ENCODE measurements around the gene ALS2CL. TPM values are rescaled to one million over a fixed set of nuclear protein-coding genes. Genes with fewer than 3 reads are reported as not detected.

Gene ALS2CL
- total and polyA plus RNA-seq, 2 donors (not counting 3 experiments of a cell fraction or from before 2014, with no cell fraction given), result 7.8 to 10.1 TPM

- no peaks in the 10 kb centered on the region for H3K79me2 ChIP-seq (ENCODE audit: control insufficient read depth, insufficient read depth, low read length)
- no TSS peak for BruUV-seq (replicated peaks)
- H3K4me1 ChIP-seq (ENCODE audit: control insufficient read depth, extremely low read depth, insufficient read depth, low read length), result peaks cover 22% of the 10 kb centered on the region
- no peak overlapping the region for H2AFZ ChIP-seq (ENCODE audit: low read depth, low read length)
- H3K4me2 ChIP-seq (ENCODE audit: insufficient read depth, low read length), result no peak overlapping the region
- no peaks in the 10 kb centered on the region for H4K20me1 ChIP-seq (replicated peaks; ENCODE audit: control insufficient read depth, extremely low read depth, insufficient read depth, low read length)
- ChIA-PET CTCF (interaction anchor here (1.5 to 2.9 kb wide), 4 partner anchors 154 to 206 kb away, joined by 4 to 22 read pairs (median 10); no protein-coding TSS in a partner anchor), POLR2A (no interaction called here)
- H3K9ac ChIP-seq (replicated peaks; ENCODE audit: extremely low read depth, insufficient read depth, low read length), result no peak overlapping the region
- intact Hi-C loops (cut with micrococcal nuclease), result loop anchor here (2.0 kb wide), 1 partner anchor 64 kb away; no protein-coding TSS in a partner anchor
- no peaks in the 10 kb centered on the region for H3K27me3 ChIP-seq (ENCODE audit: control insufficient read depth in 2 of 2, insufficient read depth in 2 of 2, low read length in 2 of 2)
- FAIRE-seq (no peak), DNase-seq (ENCODE audit: low read depth, low spot score) (no peak)
- no peaks in the 10 kb centered on the region for H3K9me1 ChIP-seq (replicated peaks; ENCODE audit: control insufficient read depth, extremely low read depth, insufficient read depth, low read length)
- no peak overlapping the region for H3K4me3 ChIP-seq (replicated peaks in 1 of 3; ENCODE audit: insufficient read depth in 1 of 3, low read depth in 1 of 3, low read length in 3 of 3)
- H3K27ac ChIP-seq (ENCODE audit: insufficient read depth, low read depth, low read length), result no peak overlapping the region
- H3K9me3 ChIP-seq (replicated peaks; ENCODE audit: control insufficient read depth, insufficient read depth, low read length), result no peaks in the 10 kb centered on the region
- TF ChIP-seq MYC (IDR thresholded peaks at IDR 0.05; ENCODE audit: low read depth, low read length) (no peak), JUN (IDR thresholded peaks at IDR 0.05; ENCODE audit: borderline replicate concordance, insufficient read depth, insufficient read length, low read depth) (no peak), GATA2 (IDR thresholded peaks at IDR 0.05; ENCODE audit: insufficient read depth, insufficient read length, low read depth, low read length) (no peak), FOS (IDR thresholded peaks at IDR 0.05; ENCODE audit: borderline replicate concordance, insufficient read depth, low read length) (no peak), POLR2A (IDR thresholded peaks at IDR 0.05; ENCODE audit: low read depth, low read length) (no peak), POLR2AphosphoS5 (IDR thresholded peaks at IDR 0.05; ENCODE audit: insufficient read depth, low read depth, low read length) (no peak), MAX (IDR thresholded peaks at IDR 0.05; ENCODE audit: insufficient read depth, insufficient read length) (no peak), CTCF (IDR thresholded peaks at IDR 0.05; ENCODE audit: extremely low read depth in 1 of 2, insufficient read depth in 1 of 2, low read depth in 1 of 2, low read length in 2 of 2) (no peak), EZH2 (IDR thresholded peaks at IDR 0.05; ENCODE audit: borderline replicate concordance, low read depth, low read length, severe bottlenecking) (no peak)
- dilution Hi-C loops (cut with MboI; ENCODE audit: extremely low pct_ligation_motif_present, low sequenced_read_pairs), result no loop called here
- H3K36me3 ChIP-seq (ENCODE audit: control insufficient read depth in 2 of 2, extremely low read depth in 1 of 2, insufficient read depth in 2 of 2, low read length in 2 of 2), result no peaks in the 10 kb centered on the region
Observed at GRCh38 chr3:46694520-46694919, 1.0 kb upstream of the ALS2CL start.

Measured in endothelial cell of umbilical vein (primary cell).